ENCODE measurements around the gene THADA. TPM values are rescaled to one million over a fixed set of nuclear protein-coding genes. Genes with fewer than 3 reads are reported as not detected.
"Not testable (repeated sequence)": the region's sequence is repeated elsewhere in the genome, so short reads cannot be mapped to it uniquely, and the experiment has no call there.

Gene THADA
- total RNA-seq, 1 experiment from 2014 or later = 22.0 TPM

DNA sequence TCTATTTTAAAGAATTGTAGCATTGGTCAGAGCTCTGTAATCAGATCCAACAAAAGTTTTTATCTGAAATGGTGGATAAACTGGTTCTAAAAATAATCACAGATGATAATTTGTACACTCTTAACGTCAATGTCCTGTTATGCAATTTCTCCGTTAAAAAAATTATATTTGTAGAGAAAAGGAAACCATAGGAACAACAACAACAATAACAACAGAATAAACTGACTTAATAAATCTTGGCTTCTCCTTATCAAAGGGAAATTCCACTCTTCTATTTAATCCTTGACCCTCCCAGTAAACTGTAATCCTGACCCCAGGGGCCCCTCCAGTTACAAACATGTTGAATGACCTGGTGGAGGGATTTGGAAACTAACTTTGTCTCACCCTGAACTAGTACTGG, 290.8 kb downstream of the THADA start:
- no peak for DNase-seq (ENCODE audit: low read depth)

DNA sequence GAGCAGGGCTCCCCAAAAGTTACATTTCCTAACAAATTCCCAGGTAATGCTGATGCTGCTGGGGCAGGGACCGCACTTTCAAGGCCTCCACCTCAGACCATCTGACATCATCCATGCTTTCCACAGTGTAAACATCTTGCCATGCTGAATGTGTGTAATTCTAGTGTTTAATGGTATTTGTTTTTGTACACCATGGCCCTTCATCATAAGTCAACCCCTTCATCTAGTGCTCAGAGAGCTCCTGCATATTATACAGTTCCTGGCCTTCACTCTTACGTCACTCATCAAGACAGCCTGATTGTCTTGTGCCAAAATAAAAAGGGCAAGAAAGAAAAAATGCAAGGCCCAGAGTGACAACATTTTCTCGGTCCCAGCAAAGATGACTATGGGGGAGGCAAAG, 291.9 kb downstream of the THADA start:
- DNase-seq (ENCODE audit: low read depth) = no peak

DNA sequence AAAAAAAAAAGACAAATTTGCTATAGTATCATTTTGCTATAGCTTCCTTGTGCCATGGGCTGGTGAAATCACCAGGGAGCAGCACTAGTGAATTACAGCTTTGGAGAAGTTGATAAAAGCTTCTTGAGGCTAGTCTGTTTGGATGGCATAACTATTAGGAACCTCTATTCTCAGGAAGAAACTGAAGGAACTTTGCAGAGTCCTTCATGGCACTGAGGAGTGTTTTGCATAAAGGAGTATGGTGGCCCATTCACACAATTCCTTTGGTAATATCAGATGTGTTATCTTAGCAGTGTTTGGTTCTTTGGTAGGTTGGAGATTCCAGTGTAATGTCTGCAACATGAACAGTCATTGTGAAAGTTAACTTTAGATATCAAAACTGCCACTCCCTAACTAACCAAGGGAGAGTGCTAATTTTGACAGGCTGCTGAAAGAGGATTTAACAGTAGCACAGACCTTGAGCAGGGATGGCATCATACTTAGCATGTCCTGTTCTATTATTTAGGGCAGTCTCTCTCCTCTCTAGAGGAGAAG, 292.8 kb downstream of the THADA start:
- no peak for DNase-seq (ENCODE audit: low read depth)

DNA sequence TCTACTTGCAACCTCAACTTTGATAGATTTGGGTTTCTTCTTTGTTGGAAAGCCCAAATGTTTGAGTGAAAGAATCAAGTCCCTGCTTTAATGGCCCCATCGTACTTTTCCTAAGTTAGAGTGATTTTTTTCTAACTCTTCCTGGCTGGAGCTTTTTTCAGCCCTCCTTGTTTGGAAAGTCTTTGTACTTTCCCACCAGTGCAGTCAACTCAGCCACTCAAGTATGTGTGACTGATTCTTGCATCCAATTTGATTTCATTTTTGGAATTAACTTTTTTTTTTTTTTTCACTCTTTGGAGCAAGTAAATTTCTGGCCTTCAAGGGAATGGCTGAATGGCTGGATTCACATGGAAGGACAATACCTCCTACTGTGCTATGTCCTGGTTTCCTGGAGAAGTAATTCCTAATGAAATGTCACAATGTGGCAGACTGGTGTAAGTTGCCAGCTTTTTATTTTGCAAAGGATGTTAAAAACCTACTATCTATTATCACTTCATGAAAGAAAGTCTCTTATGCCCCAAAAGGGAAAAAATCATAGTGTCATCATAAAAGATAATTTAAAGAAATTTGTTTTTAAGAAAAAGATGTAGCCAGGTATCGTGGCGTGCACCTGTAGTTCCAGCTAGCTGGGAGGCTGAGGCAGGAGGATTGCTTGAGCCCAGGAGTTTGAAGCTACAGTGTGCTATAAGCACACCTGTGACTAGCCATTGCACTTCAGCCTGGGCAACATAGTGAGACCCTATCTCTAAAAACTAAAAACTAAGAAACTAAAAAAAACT, 293.5 kb downstream of the THADA start:
- DNase-seq (ENCODE audit: low read depth) = peak; percentile 25

DNA sequence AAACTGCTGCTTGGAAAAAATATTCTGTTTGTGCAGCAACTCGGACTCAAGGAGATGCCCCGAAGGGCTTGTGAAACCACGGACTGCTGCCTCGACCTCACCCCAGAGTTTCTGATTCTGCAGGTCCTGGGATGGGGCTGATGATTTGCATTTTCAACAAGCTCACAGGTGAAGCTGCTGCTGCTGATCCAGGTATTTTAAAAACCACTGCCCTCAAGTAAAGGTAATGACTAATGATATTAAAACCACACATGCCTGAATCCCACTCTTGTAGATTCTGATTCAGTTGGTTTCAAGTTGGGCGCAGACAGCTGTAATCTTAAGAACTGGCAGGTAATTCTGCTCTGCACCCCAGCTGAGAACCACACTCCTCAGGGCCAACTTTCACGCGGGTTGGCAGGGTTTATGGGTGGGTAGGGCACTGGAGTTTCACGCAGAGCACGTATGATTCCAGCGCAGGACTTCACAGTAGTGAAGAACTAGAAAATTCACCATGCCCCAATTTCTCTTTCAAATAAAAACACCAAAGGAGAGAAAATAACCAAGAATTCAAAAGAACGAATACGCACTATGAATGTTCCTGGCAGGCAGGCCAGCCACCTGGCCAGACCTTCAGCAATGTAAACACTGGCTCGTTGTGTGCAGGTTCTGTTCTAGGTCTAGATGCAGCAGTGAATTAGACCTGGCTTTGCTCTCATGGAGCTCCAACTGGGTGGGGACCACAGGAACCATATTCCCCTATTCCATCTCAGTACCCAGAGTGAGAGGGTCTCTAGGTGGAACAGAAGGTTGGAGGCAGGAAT, 294.9 kb downstream of the THADA start:
- no peak for DNase-seq (ENCODE audit: low read depth)

DNA sequence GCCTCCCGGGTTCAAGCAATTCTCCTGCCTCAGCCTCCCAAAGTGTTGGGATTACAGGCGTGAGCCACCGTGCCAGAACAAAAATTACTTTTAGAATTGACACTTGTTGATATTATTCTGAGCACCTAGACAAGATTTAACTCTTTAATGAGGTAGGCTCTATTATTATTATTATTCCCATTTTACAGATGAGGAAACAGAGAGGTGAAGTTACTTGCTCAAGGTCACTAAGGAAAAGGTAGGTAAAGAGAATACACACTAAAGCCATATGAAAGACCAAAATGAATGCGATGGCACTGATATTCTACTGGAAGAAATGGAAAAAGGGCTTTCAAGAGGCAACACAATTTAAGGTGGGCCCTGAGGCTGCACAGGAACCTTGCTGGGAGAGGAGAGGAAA, 295.6 kb downstream of the THADA start:
- DNase-seq (ENCODE audit: low read depth) = no peak

DNA sequence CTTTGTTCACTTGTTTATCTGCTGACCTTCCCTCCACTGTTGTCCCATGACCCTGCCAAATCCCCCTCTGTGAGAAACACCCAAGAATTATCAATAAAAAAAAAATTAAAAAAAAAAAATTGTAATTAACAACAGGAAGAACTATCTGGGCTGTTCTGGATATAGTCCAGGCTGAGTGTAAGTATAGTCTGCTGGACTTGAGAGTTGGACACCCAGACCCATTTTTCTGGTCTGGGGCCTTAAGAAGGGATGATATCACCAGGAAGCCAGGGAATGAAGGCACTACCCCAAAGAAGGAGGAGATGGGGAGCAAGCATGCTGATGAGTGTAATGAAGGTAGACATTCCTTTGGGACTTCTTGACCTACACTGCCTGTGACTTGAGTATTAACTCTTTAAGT, 297.3 kb downstream of the THADA start:
- peak; percentile 35 for DNase-seq (ENCODE audit: low read depth)

DNA sequence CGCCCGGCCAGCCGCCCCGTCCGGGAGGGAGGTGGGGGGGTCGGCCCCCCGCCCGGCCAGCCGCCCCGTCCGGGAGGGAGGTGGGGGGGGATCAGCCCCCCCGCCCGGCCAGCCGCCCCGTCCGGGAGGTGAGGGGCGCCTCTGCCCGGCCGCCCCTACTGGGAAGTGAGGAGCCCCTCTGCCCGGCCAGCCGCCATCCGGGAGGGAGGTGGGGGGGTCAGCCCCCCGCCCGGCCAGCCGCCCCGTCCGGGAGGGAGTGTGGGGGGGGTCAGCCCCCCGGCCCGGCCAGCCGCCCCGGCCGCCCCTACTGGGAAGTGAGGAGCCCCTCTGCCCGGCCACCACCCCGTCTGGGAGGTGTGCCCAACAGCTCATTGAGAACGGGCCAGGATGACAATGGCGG, 298.1 kb downstream of the THADA start:
- not testable (repeated sequence) for DNase-seq (ENCODE audit: low read depth)

DNA sequence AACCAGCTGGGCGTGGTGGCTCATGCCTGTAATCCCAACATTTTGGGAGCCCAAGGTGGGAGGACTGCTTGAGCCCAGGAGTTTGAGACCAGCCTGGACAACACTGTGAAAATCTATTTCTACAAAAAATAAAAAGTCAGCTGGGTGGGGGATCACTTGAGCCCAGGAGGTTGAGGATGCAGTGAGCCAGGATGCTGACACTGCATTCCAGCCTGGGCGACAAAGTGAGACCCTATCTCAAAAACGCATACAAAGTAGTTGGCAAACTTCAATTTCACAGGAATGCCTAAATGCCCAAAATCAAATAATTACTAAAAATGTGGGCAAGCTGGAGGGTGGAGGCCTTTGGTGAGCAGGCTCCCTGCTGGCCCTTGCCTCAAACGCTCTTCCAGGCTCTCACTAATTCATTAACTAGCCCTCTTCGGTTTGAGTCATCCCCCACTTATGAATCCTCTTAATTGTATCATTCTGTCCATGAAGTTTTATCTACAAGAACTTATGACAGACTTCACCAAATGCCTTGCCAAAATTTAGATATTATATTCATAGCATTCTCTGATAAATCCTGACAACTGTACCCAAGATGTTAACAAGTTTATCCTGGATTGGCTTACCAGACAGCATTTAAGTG, 300.8 kb downstream of the THADA start:
- DNase-seq (ENCODE audit: low read depth) = peak; percentile 55

DNA sequence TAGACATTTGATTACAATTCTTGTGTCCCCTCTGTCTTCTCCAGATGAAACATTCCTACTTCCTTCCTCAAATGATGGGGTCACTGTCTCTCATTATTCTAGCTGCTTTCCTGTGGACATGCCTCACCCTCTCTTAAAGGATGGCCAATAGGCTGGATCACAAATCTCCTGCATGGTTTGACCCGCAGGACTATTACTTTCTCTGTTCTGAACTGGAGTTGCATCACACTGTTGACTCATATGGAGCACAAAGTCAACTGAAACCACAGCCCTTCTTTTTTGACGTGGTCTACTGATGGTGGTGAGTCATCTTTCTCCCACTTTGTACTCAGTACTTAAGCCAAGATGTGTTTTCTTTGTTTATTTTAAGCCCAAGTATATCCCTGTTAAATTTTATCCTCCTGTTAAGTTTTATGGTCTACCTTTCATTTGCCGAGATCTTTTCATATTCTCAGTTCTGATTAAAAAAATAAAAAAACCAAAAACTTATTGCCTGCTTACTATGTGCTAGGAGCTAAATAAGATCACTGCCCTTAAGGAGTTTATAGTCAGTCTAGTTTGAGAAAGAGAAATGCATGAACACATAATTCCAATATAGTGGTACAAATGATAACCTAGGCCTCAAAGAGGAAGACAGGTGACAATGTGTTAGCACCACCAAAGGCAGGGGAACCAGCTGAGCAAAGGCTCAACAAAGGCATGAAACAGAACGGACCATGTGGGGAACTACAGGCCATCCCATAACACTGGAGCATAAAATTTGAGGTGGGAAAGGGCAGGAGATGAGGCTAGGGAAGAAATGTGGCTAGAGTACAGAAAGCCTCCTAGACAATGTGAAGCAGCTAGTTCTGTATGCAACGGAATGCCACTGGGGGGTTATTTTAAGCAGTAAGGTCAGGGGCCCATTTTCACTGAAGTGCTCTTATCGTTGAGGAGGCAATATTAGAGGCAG, 301.8 kb downstream of the THADA start:
- peak; percentile 98 for DNase-seq (ENCODE audit: low read depth)

DNA sequence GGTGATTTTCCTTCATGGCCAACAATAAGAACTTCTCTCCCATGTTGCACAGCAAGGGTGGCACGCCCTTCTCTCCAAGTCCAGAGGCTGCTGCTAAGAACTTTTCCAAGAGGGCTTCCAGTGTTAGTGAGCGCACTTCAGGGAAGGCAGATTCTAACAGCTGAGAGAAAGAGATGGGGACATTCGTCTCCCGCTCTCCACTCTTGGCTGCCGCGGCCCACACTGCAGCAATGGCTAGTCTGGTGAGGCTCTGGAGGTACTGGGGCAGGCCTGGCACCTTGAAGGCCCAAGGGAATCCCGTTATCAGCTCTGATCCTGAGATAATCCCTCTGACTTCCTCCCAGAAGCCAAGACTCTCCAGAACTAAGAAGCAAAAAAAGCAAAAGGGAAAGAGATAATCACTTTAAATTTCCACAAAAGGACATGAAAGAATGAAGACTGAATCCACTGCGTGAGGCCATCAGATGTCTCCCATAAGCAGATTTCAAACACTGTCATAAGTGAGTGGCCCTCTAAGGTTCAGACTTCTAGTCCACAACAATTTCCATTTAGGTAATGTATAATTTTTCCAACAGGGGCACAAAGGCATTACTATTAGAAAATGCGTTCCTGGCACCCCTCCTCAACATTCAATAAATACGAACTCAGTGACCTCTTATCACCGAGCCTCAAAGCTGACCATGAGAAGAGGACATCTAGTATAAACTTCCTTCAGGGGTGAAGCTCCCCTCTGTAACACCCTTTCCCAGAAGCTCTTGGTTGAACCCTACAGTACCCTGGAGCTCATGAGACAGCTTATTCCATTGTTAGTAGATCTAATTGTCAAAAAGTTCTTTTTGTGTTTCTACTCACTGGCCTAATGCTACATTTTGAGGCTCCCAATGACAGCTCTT, 302.7 kb downstream of the THADA start:
- DNase-seq (ENCODE audit: low read depth) = no peak

DNA sequence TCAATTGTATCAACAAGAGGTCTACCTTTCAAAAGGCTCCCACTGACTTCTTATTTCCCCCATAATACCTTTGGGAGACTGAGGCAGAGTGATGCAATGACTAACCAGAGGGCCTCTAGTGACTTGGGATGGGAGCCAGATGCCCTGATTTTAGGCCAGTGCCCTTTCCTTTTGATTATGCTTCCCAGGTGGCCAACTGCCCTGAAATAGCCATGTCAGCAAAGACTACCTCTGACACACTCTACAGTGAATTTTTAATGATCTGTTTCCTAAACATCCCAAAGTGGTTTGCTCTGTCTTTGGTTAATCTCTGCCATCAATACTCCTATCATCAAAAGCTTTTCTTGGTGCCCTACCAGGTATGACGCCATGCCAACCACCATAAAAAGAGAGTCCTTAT, 303.5 kb downstream of the THADA start:
- DNase-seq (ENCODE audit: low read depth) = no peak

DNA sequence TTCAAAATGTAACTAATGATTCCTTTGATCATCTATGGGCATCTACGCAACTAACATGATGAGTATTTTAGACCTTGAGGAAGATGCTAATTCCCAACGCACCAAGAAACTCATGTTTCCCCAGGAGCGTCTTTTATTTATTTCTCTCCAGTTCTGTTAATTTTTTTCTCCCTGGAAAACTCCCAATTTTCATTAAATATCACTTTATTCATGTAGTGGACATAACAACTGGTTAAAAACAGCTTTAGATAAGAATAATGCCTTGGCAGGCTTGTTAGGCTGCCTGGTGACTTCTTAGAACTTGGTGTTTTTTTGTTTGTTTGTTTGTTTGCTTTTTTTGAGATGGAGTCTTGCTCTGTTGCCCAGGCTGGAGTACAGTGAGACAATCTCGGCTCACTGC, 306.5 kb downstream of the THADA start:
- DNase-seq (ENCODE audit: low read depth) = no peak

DNA sequence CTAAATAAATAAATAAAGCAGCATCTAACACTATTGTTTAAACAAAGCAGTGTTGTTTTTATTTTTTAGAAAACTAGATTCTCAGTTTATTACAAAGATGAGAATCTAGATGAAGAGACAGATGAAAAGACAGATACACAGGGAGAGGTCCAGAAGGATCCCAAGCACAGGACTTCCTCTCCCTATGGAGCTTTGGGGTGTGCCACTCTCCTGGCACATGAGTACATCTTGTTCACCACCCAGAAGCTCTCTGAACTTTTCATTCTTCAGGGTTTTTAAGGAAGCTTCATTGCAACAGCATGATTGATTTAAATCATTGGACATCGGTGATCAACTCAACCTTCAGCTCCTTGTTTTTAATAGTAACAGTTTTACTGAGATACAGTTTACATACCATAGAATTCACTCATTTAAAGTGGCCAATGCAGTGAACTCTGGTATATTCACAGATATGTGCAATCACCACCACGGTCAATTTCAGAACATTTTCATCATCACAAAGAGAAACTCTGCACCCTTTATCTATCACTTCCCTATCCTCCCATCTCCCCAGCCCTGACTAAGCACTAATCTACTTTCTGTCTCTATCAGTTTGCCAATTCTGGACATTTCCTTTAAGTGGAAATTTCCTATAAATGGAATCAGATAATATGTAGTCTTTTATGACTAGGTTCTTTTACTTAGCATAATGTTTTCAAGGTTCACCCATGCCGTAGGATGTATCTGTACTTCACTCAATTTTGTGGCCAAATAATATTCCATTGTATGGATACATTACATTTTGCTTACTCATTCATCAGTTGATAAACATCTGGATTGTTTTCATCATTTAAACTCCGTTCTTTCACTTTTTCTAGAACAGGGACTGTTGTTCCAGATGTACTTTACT, 307.2 kb downstream of the THADA start:
- no peak for DNase-seq (ENCODE audit: low read depth)

DNA sequence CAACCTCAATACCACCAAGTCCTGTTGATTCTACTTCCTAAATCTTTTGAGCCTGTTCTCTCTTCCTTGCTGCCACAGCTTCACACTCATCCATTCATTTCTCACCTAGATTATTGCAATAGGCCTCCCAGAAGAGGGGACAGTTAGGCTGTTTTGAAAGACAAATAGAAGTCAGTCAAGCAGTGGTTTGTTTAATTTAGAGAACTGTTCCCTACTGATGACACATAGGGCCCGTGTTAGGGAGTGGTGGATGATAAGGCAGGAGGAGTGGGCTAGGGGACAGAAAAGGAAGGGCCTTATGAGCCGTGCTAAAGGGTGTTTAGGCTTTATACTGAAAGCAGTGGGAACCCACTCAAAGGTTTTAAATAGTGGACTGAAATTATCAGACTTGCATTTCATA, 309.9 kb downstream of the THADA start:
- no peak for DNase-seq (ENCODE audit: low read depth)

DNA sequence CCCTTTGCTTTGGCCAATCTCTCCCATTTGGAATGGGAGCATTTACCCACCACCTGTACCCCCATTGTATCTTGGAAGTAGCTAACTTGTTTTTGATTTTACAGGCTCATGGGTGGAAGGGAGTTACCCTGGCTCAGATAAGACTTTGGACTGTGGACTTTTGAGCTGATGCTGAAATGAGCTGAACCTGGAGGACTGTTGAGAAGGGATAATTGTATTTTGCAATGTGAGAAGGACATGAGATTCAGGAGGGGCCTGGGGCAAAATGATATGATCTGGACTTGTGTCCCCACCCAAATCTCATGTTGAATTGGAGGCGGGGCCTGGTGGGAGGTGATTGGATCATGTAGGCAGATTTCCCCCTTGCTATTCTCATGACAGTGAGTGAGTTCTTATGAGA, 310.9 kb downstream of the THADA start:
- DNase-seq (ENCODE audit: low read depth) = no peak

DNA sequence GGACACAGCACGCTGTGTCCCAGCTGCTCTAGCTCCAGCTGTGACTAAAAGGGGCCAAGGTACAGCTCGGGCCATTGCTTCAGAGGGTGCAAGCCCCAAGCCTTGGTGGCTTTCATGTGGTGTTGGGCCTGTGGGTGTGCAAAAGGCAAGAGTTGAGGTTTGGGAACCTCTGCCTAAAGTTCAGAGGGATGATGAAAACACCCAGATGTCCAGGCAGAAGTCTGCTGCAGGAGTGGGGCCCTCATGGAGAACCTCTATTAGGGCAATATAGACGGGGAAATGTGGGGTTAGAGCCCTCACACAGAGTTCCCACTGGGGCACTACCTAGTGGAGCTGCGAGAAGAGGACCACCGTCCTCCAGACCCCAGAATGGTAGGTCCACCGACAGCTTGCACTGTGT, 311.5 kb downstream of the THADA start:
- not testable (repeated sequence) for DNase-seq (ENCODE audit: low read depth)

DNA sequence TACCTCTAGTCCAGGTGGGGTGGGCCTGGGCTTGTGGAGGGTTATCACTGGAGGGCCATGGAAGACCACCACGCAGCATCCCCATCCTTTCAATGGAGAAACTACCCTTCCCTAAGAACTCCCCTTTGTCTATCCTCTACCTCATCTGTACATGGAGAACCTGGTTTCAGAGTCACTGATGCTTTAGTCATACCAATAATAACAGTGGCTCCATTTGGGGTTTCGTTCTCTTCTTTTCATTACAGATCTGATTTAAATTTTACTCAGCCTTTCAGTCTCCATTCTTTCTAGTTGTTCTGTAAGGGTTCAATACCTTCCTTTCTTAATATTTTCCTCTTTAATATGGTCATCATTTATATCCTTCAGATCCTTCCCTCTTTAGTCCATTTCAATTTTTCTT, 314.8 kb downstream of the THADA start:
- no peak for DNase-seq (ENCODE audit: low read depth)

DNA sequence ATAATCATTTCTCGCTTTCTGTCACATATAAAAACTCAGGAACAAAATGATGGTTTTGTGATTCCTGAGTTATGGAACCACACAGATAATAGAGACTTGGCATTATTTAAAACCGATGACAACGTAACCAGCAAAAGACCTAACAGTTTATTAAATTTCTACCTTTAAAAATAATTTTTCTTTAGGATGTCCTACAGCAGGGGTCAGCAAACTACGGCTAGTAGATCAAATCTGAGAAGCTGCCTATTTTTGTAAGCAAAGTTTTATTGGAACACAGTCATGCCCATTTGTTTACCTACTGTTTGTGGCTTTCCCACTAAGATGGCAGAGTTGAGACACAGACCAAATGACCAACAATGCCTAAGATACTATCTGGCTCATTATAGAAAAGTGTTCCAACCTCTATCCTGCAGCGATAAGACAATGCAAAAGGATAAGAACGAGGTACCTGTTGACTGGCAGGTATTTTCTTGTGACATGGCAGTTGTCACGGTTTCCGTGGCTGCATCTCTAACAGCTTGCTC, 316.5 kb downstream of the THADA start:
- no peak for DNase-seq (ENCODE audit: low read depth)

All from RPMI7951 (cell line).